ENCODE data around the gene KDM8. TPM values are rescaled to one million over a fixed set of nuclear protein-coding genes. Genes with fewer than 3 reads are reported as not detected.

KDM8 gene
- total and polyA plus RNA-seq, 9 of the 15 experiments (the other 6 are each of a cell fraction or from before 2014, with no cell fraction given): 0.61 to 9.1 (median 5.4) TPM

- TF ChIP-seq ATF2 (CRISPR knock-in tag; IDR thresholded peaks at IDR 0.05): no peak
These were observed 311 bp upstream of the KDM8 start (continued) for GRCh38 chr16:27202923-27203506.

GRCh38 chr16:27204312-27204915 lies 1.1 kb downstream of the KDM8 start:
- H3K4me2 ChIP-seq (ENCODE audit: insufficient read depth, low read length): peak overlapping the region; percentile 97
- H3K9me3 ChIP-seq (replicated peaks; ENCODE audit: control insufficient read depth, insufficient read depth, low read depth, low read length): no peaks in the 10 kb centered on the region
- ChIA-PET POLR2A (interaction anchor here (0.6 to 2.2 kb wide), 12 partner anchors 8 to 38 kb away, joined by 3 to 5 read pairs (median 4); no protein-coding TSS in a partner anchor), CTCF (ENCODE audit: low intra/inter-chr PET ratio) (no interaction called here)
- DNase-seq (ENCODE audit: extremely low read depth in 1 of 4, low spot score in 3 of 4): no peak
- H3K27ac ChIP-seq (ENCODE audit: extremely low read depth, low read depth, low read length): peak overlapping the region; percentile 98
- 30% methylated on average over 14 of the region's 14 CpGs for WGBS (ENCODE audit: insufficient coverage, low coverage, missing lambda C conversion rate)
- H3K9me1 ChIP-seq (ENCODE audit: control insufficient read depth, insufficient read depth, low read length): no peaks in the 10 kb centered on the region
- peaks cover 4% of the 10 kb centered on the region; the same call in 1 of the 3 replicates for H3K36me3 ChIP-seq (ENCODE audit: control insufficient read depth, insufficient read depth, low read length)
- FAIRE-seq: no peak
- in situ Hi-C loops (cut with MboI) (no loop called here), intact Hi-C loops (cut with micrococcal nuclease) (no loop called here)
- no peaks in the 10 kb centered on the region for H3K27me3 ChIP-seq (ENCODE audit: control insufficient read depth in 2 of 2, insufficient read depth in 2 of 2, low read length in 2 of 2)
- H3K4me3 ChIP-seq: peak overlapping the region; percentile 55
- no peak for ATAC-seq
- H4K20me1 ChIP-seq (replicated peaks; ENCODE audit: control insufficient read depth, insufficient read depth, low read length): no peaks in the 10 kb centered on the region
- peak overlapping the region; percentile 96 to 98 for H3K9ac ChIP-seq (ENCODE audit: insufficient read depth in 1 of 2, low read depth in 2 of 2, low read length in 2 of 2)
- H3K4me1 ChIP-seq (replicated peaks in 1 of 2; ENCODE audit: control insufficient read depth in 2 of 2, insufficient read depth in 2 of 2, low read length in 2 of 2): peaks cover 10 to 17% of the 10 kb centered on the region in 2 experiments
- peaks cover 22% of the 10 kb centered on the region for H3K79me2 ChIP-seq (ENCODE audit: control insufficient read depth, insufficient read depth, low read length)
- TSS peak; percentile 62 for BruUV-seq (replicated peaks)
- peak overlapping the region; percentile 100 for H2AFZ ChIP-seq (ENCODE audit: low read depth, low read length)
- TF ChIP-seq PML (IDR thresholded peaks at IDR 0.05; ENCODE audit: low read length) (0 out of 2 replicates have a peak, but pooled peaks have one; percentile 6), NR1H2 (CRISPR knock-in tag; IDR thresholded peaks at IDR 0.05) (no peak), TOE1 (IDR thresholded peaks at IDR 0.05; ENCODE audit: borderline replicate concordance) (0 out of 2 replicates have a peak, but pooled peaks have one; percentile 54), TOE1 (CRISPR knock-in tag; IDR thresholded peaks at IDR 0.05; ENCODE audit: borderline replicate concordance, low read depth) (no peak), HMBOX1 (IDR thresholded peaks at IDR 0.05) (no peak), NKRF (IDR thresholded peaks at IDR 0.05; ENCODE audit: borderline replicate concordance) (0 out of 2 replicates have a peak, but pooled peaks have one; percentile 1), CHD1 (IDR thresholded peaks at IDR 0.05; ENCODE audit: low read length) (peak; percentile 29), SMARCE1 (IDR thresholded peaks at IDR 0.05) (0 out of 2 replicates have a peak, but pooled peaks have one; percentile 42), NFRKB (IDR thresholded peaks at IDR 0.05; ENCODE audit: low read depth) (0 out of 2 replicates have a peak, but pooled peaks have one; percentile 2), IRF9 (tag; IDR thresholded peaks at IDR 0.05) (no peak)

All from K562 (cell line).